Nephron progenitor cell (in vitro differentiated cells): ENCODE results near the gene TPCN2.
"Not testable (repeated sequence)": the region's sequence is repeated elsewhere in the genome, so short reads cannot be mapped to it uniquely, and the experiment has no call there.

Experiments used
- DNase-seq: peaks from one replicate; pipeline ENCODE4 v3.0.0; 2021
- H3K27ac Mint-ChIP-seq: 2 replicates; pipeline ENCODE4 v1.8.0; 2021; ENCODE audit warnings: mild to moderate bottlenecking, moderate library complexity, mixed read lengths
- H3K27me3 Mint-ChIP-seq: 2 replicates; pipeline ENCODE4 v1.8.0; 2021; ENCODE audit warnings: mild to moderate bottlenecking, low read depth, mixed read lengths; ENCODE audit not compliant: poor library complexity
- H3K36me3 Mint-ChIP-seq: 2 replicates; pipeline ENCODE4 v1.8.0; 2021; ENCODE audit warnings: low read depth, mixed read lengths
- H3K4me1 Mint-ChIP-seq: 2 replicates; pipeline ENCODE4 v1.8.0; 2021; ENCODE audit warnings: mixed read lengths
- H3K4me3 Mint-ChIP-seq: 2 replicates; pipeline ENCODE4 v1.8.0; 2021; ENCODE audit warnings: mild to moderate bottlenecking, moderate library complexity, mixed read lengths
- H3K9me3 Mint-ChIP-seq: 2 replicates; pipeline ENCODE4 v1.8.0; 2021; ENCODE audit warnings: mild to moderate bottlenecking, moderate library complexity, mixed read lengths
- CTCF ChIP-seq: fragments of 200-600 bp; sonication (generic); IDR thresholded peaks from 2 replicates; pipeline ENCODE4 v1.5.0; 2021; ENCODE audit warnings: antibody characterized with exemption

Gene TPCN2

GRCh38 chr11:69132301-69132670 lies 83.6 kb downstream of the TPCN2 start:
- H3K4me1 Mint-ChIP-seq: peaks cover 18% of the 10 kb centered on the region
- no peak overlapping the region for H3K27ac Mint-ChIP-seq
- DNase-seq: no peak
- no peak for TF ChIP-seq CTCF
- H3K9me3 Mint-ChIP-seq: peaks cover 41% of the 10 kb centered on the region
- peaks cover 6% of the 10 kb centered on the region for H3K27me3 Mint-ChIP-seq
- H3K36me3 Mint-ChIP-seq: peaks cover 28% of the 10 kb centered on the region
- no peak overlapping the region for H3K4me3 Mint-ChIP-seq

DNA sequence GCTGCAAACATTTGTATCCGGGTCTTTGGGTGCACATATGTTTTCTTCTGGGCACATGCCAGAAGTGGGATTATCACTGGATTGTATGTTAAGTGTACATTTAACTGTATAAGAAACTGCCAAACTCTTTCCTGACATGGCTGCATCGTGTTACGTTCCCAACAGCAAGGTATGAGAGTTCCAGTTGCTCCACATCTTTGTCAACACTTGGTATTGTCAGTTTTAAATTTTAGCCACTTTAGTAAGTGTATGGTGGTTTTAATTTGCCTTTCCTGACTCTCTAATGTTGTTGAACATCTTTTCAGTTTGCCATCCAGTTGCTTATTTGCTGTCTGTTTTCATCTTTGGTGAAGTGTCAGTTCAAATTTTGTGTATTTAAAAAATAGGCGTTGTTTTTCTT lies 84.5 kb downstream of the TPCN2 start:
- Mint-ChIP-seq H3K36me3 (peaks cover 24% of the 10 kb centered on the region), H3K27ac (no peak overlapping the region), H3K4me1 (peaks cover 19% of the 10 kb centered on the region), H3K4me3 (no peak overlapping the region), H3K9me3 (peaks cover 34% of the 10 kb centered on the region), H3K27me3 (peaks cover 10% of the 10 kb centered on the region)
- TF ChIP-seq CTCF: no peak
- DNase-seq: no peak

- H3K27me3 Mint-ChIP-seq, H3K27ac Mint-ChIP-seq, DNase-seq, H3K4me3 Mint-ChIP-seq: not testable (repeated sequence)
- peaks cover 22% of the 10 kb centered on the region for H3K4me1 Mint-ChIP-seq
- peaks cover 26% of the 10 kb centered on the region for H3K36me3 Mint-ChIP-seq
- H3K9me3 Mint-ChIP-seq: peaks cover 24% of the 10 kb centered on the region
These were observed 85.5 kb downstream of the TPCN2 start for GRCh38 chr11:69134182-69134581.

DNA sequence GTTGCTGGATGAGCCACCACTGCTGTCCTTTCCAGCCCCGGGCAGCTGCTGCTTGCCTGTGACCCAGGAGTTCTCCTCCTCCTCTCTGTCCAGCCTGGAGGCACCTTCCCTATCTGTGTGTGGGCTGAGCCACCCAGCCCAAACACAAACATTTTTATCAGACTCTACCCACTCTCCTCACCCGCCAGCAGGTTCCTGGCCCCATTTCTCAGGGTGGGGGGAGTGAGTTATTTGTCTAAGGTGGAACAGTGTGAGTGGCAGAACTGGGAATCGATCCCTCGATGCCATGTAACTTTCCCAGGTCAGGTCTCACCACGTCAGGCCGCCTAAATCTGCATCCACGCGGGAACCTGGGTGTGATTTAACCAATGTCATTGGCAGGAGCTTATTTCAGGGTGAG lies 86.2 kb downstream of the TPCN2 start:
- TF ChIP-seq CTCF: no peak
- H3K27me3 Mint-ChIP-seq: peaks cover 10% of the 10 kb centered on the region
- H3K4me1 Mint-ChIP-seq: peaks cover 22% of the 10 kb centered on the region
- H3K4me3 Mint-ChIP-seq: no peak overlapping the region
- H3K36me3 Mint-ChIP-seq: peaks cover 26% of the 10 kb centered on the region
- DNase-seq: no peak
- H3K9me3 Mint-ChIP-seq: peaks cover 24% of the 10 kb centered on the region
- no peak overlapping the region for H3K27ac Mint-ChIP-seq

DNA sequence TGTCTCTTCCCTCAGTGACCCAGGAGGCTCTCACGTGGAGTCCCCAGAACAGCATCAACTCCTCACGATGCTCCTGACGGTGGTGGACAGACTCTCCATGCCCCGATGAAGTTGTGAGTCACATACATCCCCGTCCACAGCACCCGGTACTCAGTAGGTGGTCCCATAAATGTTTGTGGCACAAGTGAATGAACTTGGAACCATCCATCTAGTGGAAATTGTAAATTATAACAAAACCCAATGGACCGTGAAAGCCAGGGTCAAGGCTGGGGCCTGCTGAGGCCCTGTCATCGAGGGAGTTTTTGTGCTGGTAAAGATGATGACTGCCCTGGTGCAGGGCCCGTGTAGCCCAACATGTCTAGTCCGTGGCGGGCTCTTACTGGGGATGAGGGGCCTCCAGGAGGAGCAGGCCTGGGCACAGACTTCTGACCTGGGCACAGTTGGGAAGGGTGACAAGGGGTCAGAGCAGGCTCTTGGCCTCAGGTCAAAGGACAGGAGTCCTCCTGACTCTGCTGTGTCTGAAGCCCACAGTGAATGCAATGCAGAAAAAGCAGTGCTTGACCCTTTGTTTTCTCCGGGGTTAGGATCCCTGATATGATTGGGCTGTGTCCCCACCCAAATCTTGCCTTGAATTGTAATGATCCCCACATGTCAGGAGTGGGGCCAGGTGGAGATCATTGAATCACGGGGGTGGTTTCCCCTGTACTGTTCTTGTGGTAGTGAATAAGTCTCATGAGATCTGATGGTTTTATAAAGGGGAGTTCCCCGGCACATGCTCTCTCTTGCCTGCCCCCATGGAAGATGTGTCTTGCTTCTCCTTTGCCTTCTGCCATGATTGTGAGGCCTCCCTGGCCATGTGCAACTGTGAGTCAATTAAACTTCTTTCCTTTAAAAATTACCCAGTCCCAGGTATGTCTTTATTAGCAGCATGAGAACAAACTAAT lies 87.0 kb downstream of the TPCN2 start:
- no peak for DNase-seq
- Mint-ChIP-seq H3K36me3 (peaks cover 26% of the 10 kb centered on the region), H3K4me1 (peaks cover 16% of the 10 kb centered on the region), H3K27ac (peak overlapping the region; percentile 32), H3K9me3 (peaks cover 24% of the 10 kb centered on the region), H3K4me3 (no peak overlapping the region), H3K27me3 (peaks cover 10% of the 10 kb centered on the region)
- TF ChIP-seq CTCF: no peak

- Mint-ChIP-seq H3K27me3 (peaks cover 10% of the 10 kb centered on the region), H3K4me1 (peaks cover 8% of the 10 kb centered on the region), H3K4me3 (no peak overlapping the region), H3K9me3 (peaks cover 24% of the 10 kb centered on the region), H3K36me3 (peaks cover 26% of the 10 kb centered on the region), H3K27ac (no peak overlapping the region)
- no peak for TF ChIP-seq CTCF
- DNase-seq: no peak
These were observed 87.7 kb downstream of the TPCN2 start for GRCh38 chr11:69136471-69136870.
